K562 (cell line): ENCODE results near the gene PRKCQ. TPM values are rescaled to one million over a fixed set of nuclear protein-coding genes. Genes with fewer than 3 reads are reported as not detected.

ENCODE experiments used
- ATAC-seq: fragments of 200-7000 bp; cut with Tn5 transposase; 3 replicates; pipeline ENCODE4 v1.9.1; 2020; ENCODE audit warnings: moderate library complexity
- BruUV-seq: library from RNA; stranded (reverse); fragments of 400-500 nt; replicated peaks from 2 replicates; lab custom pipeline; 2021; lab: Mats Ljungman, UMichigan
- CTCF ChIA-PET: fragments of 300-600 bp; formaldehyde crosslinking; extraction: SDS; loops from one replicate; lab custom pipeline; 2021; ENCODE audit warnings: low intra/inter-chr PET ratio; lab: Yijun Ruan, JAX
- POLR2A ChIA-PET: fragments of 300-600, 350-650 bp; sonication (Branson Sonifier 250); formaldehyde crosslinking; extraction: SDS; loops from one replicate; lab custom pipeline; 2021; ENCODE audit warnings: antibody characterized with exemption, inconsistent platforms; lab: Yijun Ruan, JAX
- DNase-seq, 4 experiments: peaks; one replicate each; pipeline versions ENCODE4 v3.0.0 to v3.0.0-alpha.2; 2011 to 2018; ENCODE audit warnings: low spot score in 3 of 4, mixed read lengths in 3 of 4; ENCODE audit errors: extremely low read depth in 1 of 4
- FAIRE-seq: peaks from 2 replicates; lab custom pipeline; 2011; peaks lifted over from hg19 to GRCh38; lab: Jason Lieb, UNC
- H2AFZ ChIP-seq: 2 replicates; pipeline ENCODE4 v1.6.0; 2011; ENCODE audit warnings: low read depth, low read length, control low read depth, inconsistent platforms
- H3K27ac ChIP-seq: fragments of 200-600 bp; 3 replicates; pipeline ENCODE4 v1.8.0; 2011; ENCODE audit warnings: low read depth, mild to moderate bottlenecking, control low read depth, inconsistent platforms, low read length, moderate library complexity, mixed read lengths; ENCODE audit errors: extremely low read depth
- H3K27me3 ChIP-seq, 2 experiments: fragments of 300-600 bp in 1 of 2; 2 replicates in 1 of 2; 3 replicates in 1 of 2; pipeline versions ENCODE4 v1.6.0 to v1.8.0; 2011; ENCODE audit warnings: inconsistent platforms in 2 of 2, low read length in 2 of 2, mild to moderate bottlenecking in 1 of 2, mixed read lengths in 1 of 2, moderate library complexity in 1 of 2; ENCODE audit not compliant: control insufficient read depth in 2 of 2, insufficient read depth in 2 of 2
- H3K36me3 ChIP-seq: fragments of 300-600 bp; 3 replicates; pipeline ENCODE4 v1.8.0; 2011; ENCODE audit warnings: mild to moderate bottlenecking, low read length, inconsistent platforms; ENCODE audit not compliant: control insufficient read depth, insufficient read depth
- H3K4me1 ChIP-seq, 2 experiments: fragments of 200-600 bp in 1 of 2; replicated peaks in 1 of 2; 2 replicates in 1 of 2; 3 replicates in 1 of 2; pipeline versions ENCODE4 v1.5.1 to v1.8.0; 2011; ENCODE audit warnings: inconsistent platforms in 2 of 2, low read length in 2 of 2, mild to moderate bottlenecking in 1 of 2, mixed read lengths in 1 of 2, moderate library complexity in 1 of 2; ENCODE audit not compliant: control insufficient read depth in 2 of 2, insufficient read depth in 2 of 2
- H3K4me2 ChIP-seq: 2 replicates; pipeline ENCODE4 v1.6.1; 2011; ENCODE audit warnings: low read length, control low read depth, inconsistent platforms, mixed read lengths; ENCODE audit not compliant: insufficient read depth
- H3K4me3 ChIP-seq: fragments of 200-600 bp; sonication (generic), shearing (Covaris generic); 2 replicates; pipeline ENCODE4 v1.5.1; 2016; ENCODE audit warnings: control low read depth, inconsistent platforms
- H3K79me2 ChIP-seq: fragments of 200-600 bp; 3 replicates; pipeline ENCODE4 v1.8.0; 2011; ENCODE audit warnings: low read length, inconsistent platforms; ENCODE audit not compliant: control insufficient read depth, insufficient read depth
- H3K9ac ChIP-seq, 2 experiments: 2 replicates each; pipeline versions ENCODE4 v1.6.0 to v1.6.1; 2011; ENCODE audit warnings: low read depth in 2 of 2, low read length in 2 of 2, control low read depth in 1 of 2, inconsistent platforms in 1 of 2, mild to moderate bottlenecking in 1 of 2, mixed read lengths in 1 of 2; ENCODE audit not compliant: insufficient read depth in 1 of 2
- H3K9me1 ChIP-seq: one replicate; pipeline ENCODE4 v1.6.0; 2011; ENCODE audit warnings: inconsistent platforms, mild to moderate bottlenecking, low read length, moderate library complexity; ENCODE audit not compliant: control insufficient read depth, insufficient read depth
- H3K9me3 ChIP-seq: replicated peaks from 2 replicates; pipeline ENCODE4 v1.5.1; 2011; ENCODE audit warnings: low read depth, low read length, inconsistent platforms; ENCODE audit not compliant: control insufficient read depth, insufficient read depth
- H4K20me1 ChIP-seq: replicated peaks from 2 replicates; pipeline ENCODE4 v1.6.1; 2011; ENCODE audit warnings: low read length, inconsistent platforms, mixed read lengths; ENCODE audit not compliant: control insufficient read depth, insufficient read depth
- BRF1 ChIP-seq: IDR thresholded peaks from 3 replicates; pipeline ENCODE4 v1.6.1; 2011; ENCODE audit warnings: borderline replicate concordance, mild to moderate bottlenecking; ENCODE audit not compliant: insufficient read length; ENCODE audit errors: extremely low read depth
- CBFA2T2 ChIP-seq: fragments of 450-650 bp; conservative IDR thresholded peaks from 2 replicates; pipeline ENCODE4 v1.6.1; 2017; ENCODE audit warnings: mild to moderate bottlenecking
- CBX8 ChIP-seq: fragments of 200-600 bp; sonication (generic); IDR thresholded peaks from 2 replicates; pipeline ENCODE4 v1.6.1; 2012; ENCODE audit warnings: borderline replicate concordance, mixed run types, low read depth, mild to moderate bottlenecking, moderate library complexity, mixed read lengths, low read length, control low read depth, inconsistent platforms; ENCODE audit not compliant: poor library complexity, severe bottlenecking; ENCODE audit errors: extremely low read depth
- FIP1L1 ChIP-seq: fragments of 200-400 bp; formaldehyde crosslinking; IDR thresholded peaks from 2 replicates; pipeline ENCODE4 v1.6.1; 2018; ENCODE audit warnings: mild to moderate bottlenecking, low read depth, low read length; ENCODE audit not compliant: poor library complexity, severe bottlenecking
- GABPB2 ChIP-seq: fragments of 250-450 bp; sonication (Bioruptor Pico); conservative IDR thresholded peaks from 2 replicates; pipeline ENCODE4 v1.5.1; 2021; ENCODE audit warnings: mild to moderate bottlenecking
- NELFE ChIP-seq: IDR thresholded peaks from 2 replicates; pipeline ENCODE4 v1.6.1; 2011; ENCODE audit warnings: mild to moderate bottlenecking; ENCODE audit not compliant: insufficient read depth, insufficient read length
- WGBS: fragments of 100-300 bp; shearing (Covaris generic); methylation state at CpG from one replicate; pipeline ENCODE4 v1.1.6; 2016; ENCODE audit warnings: low coverage, mixed read lengths; ENCODE audit not compliant: insufficient coverage; ENCODE audit errors: missing lambda C conversion rate; 5-methylcytosine and 5-hydroxymethylcytosine counted together
- in situ Hi-C: fragments of 300-500 bp; cut with MboI; formaldehyde crosslinking; loops from 4 replicates; pipeline ENCODE4 v1.15.0; 2018; ENCODE audit warnings: inconsistent platforms, mixed read lengths
- intact Hi-C: fragments of 100-400 bp; cut with micrococcal nuclease; formaldehyde crosslinking; loops from 2 replicates; pipeline ENCODE4 v1.14.2; 2022
- polyA plus RNA-seq, 8 experiments: library from polyadenylated mRNA; depleted of rRNA in 4 of 8; stranded (reverse) in 5 of 8; unstranded in 3 of 8; fragments of >200 nt; fragmentation: Nextera tagmentation in 2 of 8; fragmentation: Illumina TruSeq in 1 of 8; extraction: Ambion mirVana in 2 of 8; extraction: Trizol in 1 of 8; gene quantifications; 2 replicates each; pipeline versions ENCODE4 v1.2.1 to v1.2.3, GENCODE V29; 2011 to 2014; ENCODE audit warnings: inconsistent platforms in 1 of 8, missing spikeins in 1 of 8
- total RNA-seq, 7 experiments: library from RNA; depleted of rRNA in 6 of 7; stranded (reverse); fragments of >200 nt in 6 of 7; fragmentation: Illumina TruSeq in 2 of 7; extraction: Trizol in 2 of 7; gene quantifications; 2 replicates each; pipeline versions ENCODE4 v1.2.1 to v1.2.3, GENCODE V29; 2011 to 2021; ENCODE audit warnings: low replicate concordance in 1 of 7
- TF ChIP-seq, protein P1 (sequence below): conservative IDR thresholded peaks from 2 replicates; pipeline ENCODE4 v1.6.1; 2011; ENCODE audit warnings: low read depth, mild to moderate bottlenecking, low read length; ENCODE audit not compliant: control insufficient read depth
- TF ChIP-seq, protein P2 (sequence below): fragments of 450-650 bp; IDR thresholded peaks from 2 replicates; pipeline ENCODE4 v1.6.1; 2018; ENCODE audit not compliant: partially characterized antibody
- TF ChIP-seq, protein P3 (sequence below): fragments of 250-450 bp; sonication (Bioruptor Pico); IDR thresholded peaks from 2 replicates; pipeline ENCODE4 v1.5.0; 2021
- TF ChIP-seq, protein P4 (sequence below): sonication (generic); formaldehyde crosslinking; IDR thresholded peaks from 2 replicates; pipeline ENCODE4 v1.4.0; 2020; ENCODE audit warnings: mild to moderate bottlenecking, missing genetic modification reagents
- TF ChIP-seq, protein P5 (sequence below): sonication (generic); formaldehyde crosslinking; IDR thresholded peaks from 2 replicates; pipeline ENCODE4 v1.8.1; 2023; ENCODE audit warnings: mild to moderate bottlenecking, missing genetic modification reagents

Gene PRKCQ
- total and polyA plus RNA-seq, 9 of the 15 experiments (the other 6 are each of a cell fraction or from before 2014, with no cell fraction given): 4.4 to 23.3 (median 14.6) TPM

DNA sequence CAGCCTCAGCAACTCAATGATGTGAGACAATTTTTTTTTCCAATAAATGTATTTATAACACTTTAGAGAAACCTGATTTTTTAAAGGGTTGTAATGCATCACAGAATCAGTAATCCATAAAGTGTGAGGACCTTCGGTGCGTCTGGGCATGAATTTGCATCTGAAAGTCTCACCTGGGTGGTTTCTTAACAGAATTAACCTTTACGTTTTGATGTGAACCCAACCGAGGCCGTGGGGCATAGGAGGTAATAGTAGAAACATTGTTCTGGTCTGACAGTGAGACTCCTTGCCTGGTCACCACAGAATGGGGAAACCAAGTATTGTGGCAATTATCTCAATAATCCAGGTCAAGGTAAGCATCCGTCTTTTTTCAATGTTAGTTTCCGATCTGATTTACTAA is 114.6 kb downstream of the PRKCQ start:
- Histone ChIP-seq H3K9me3 (no peaks in the 10 kb centered on the region), H2AFZ (no peak overlapping the region), H3K79me2 (no peaks in the 10 kb centered on the region), H3K9me1 (no peaks in the 10 kb centered on the region), H3K9ac (no peak overlapping the region), H3K4me2 (no peak overlapping the region), H3K36me3 (peaks cover 2% of the 10 kb centered on the region; the same call in 2 of the 3 replicates), H3K27ac (no peak overlapping the region), H4K20me1 (no peaks in the 10 kb centered on the region), H3K4me1 (peaks cover 0 to 8% of the 10 kb centered on the region in 2 experiments; a peak in 3 of 5 replicates), H3K27me3 (no peaks in the 10 kb centered on the region), H3K4me3 (no peak overlapping the region)
- ChIA-PET CTCF (no interaction called here), POLR2A (interaction anchor here (0.6 to 1.5 kb wide), 3 partner anchors 9 to 138 kb away, joined by 3 read pairs; no protein-coding TSS in a partner anchor)
- DNase-seq: no peak
- in situ Hi-C loops: no loop called here
- intact Hi-C loops: no loop called here
- no peak for FAIRE-seq
- ATAC-seq: no peak
- BruUV-seq: no TSS peak
- WGBS: 65% methylated on average over 7 of the region's 7 CpGs
- TF ChIP-seq, protein P1, sequence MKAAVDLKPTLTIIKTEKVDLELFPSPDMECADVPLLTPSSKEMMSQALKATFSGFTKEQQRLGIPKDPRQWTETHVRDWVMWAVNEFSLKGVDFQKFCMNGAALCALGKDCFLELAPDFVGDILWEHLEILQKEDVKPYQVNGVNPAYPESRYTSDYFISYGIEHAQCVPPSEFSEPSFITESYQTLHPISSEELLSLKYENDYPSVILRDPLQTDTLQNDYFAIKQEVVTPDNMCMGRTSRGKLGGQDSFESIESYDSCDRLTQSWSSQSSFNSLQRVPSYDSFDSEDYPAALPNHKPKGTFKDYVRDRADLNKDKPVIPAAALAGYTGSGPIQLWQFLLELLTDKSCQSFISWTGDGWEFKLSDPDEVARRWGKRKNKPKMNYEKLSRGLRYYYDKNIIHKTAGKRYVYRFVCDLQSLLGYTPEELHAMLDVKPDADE: no peak
- TF ChIP-seq, protein P2, sequence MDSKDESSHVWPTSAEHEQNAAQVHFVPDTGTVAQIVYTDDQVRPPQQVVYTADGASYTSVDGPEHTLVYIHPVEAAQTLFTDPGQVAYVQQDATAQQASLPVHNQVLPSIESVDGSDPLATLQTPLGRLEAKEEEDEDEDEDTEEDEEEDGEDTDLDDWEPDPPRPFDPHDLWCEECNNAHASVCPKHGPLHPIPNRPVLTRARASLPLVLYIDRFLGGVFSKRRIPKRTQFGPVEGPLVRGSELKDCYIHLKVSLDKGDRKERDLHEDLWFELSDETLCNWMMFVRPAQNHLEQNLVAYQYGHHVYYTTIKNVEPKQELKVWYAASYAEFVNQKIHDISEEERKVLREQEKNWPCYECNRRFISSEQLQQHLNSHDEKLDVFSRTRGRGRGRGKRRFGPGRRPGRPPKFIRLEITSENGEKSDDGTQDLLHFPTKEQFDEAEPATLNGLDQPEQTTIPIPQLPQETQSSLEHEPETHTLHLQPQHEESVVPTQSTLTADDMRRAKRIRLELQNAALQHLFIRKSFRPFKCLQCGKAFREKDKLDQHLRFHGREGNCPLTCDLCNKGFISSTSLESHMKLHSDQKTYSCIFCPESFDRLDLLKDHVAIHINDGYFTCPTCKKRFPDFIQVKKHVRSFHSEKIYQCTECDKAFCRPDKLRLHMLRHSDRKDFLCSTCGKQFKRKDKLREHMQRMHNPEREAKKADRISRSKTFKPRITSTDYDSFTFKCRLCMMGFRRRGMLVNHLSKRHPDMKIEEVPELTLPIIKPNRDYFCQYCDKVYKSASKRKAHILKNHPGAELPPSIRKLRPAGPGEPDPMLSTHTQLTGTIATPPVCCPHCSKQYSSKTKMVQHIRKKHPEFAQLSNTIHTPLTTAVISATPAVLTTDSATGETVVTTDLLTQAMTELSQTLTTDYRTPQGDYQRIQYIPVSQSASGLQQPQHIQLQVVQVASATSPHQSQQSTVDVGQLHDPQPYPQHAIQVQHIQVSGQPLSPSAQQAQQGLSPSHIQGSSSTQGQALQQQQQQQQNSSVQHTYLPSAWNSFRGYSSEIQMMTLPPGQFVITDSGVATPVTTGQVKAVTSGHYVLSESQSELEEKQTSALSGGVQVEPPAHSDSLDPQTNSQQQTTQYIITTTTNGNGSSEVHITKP: no peak
- TF ChIP-seq NELFE: no peak
- no peak for TF ChIP-seq CBFA2T2
- TF ChIP-seq, protein P3, sequence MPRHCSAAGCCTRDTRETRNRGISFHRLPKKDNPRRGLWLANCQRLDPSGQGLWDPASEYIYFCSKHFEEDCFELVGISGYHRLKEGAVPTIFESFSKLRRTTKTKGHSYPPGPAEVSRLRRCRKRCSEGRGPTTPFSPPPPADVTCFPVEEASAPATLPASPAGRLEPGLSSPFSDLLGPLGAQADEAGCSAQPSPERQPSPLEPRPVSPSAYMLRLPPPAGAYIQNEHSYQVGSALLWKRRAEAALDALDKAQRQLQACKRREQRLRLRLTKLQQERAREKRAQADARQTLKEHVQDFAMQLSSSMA (CRISPR knock-in tag): no peak
- no peak for TF ChIP-seq CBX8
- TF ChIP-seq, protein P4, sequence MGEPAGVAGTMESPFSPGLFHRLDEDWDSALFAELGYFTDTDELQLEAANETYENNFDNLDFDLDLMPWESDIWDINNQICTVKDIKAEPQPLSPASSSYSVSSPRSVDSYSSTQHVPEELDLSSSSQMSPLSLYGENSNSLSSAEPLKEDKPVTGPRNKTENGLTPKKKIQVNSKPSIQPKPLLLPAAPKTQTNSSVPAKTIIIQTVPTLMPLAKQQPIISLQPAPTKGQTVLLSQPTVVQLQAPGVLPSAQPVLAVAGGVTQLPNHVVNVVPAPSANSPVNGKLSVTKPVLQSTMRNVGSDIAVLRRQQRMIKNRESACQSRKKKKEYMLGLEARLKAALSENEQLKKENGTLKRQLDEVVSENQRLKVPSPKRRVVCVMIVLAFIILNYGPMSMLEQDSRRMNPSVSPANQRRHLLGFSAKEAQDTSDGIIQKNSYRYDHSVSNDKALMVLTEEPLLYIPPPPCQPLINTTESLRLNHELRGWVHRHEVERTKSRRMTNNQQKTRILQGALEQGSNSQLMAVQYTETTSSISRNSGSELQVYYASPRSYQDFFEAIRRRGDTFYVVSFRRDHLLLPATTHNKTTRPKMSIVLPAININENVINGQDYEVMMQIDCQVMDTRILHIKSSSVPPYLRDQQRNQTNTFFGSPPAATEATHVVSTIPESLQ: no peak
- TF ChIP-seq BRF1: no peak
- TF ChIP-seq, protein P5, sequence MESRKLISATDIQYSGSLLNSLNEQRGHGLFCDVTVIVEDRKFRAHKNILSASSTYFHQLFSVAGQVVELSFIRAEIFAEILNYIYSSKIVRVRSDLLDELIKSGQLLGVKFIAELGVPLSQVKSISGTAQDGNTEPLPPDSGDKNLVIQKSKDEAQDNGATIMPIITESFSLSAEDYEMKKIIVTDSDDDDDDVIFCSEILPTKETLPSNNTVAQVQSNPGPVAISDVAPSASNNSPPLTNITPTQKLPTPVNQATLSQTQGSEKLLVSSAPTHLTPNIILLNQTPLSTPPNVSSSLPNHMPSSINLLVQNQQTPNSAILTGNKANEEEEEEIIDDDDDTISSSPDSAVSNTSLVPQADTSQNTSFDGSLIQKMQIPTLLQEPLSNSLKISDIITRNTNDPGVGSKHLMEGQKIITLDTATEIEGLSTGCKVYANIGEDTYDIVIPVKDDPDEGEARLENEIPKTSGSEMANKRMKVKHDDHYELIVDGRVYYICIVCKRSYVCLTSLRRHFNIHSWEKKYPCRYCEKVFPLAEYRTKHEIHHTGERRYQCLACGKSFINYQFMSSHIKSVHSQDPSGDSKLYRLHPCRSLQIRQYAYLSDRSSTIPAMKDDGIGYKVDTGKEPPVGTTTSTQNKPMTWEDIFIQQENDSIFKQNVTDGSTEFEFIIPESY (CRISPR knock-in tag): no peak
- TF ChIP-seq FIP1L1: no peak
- TF ChIP-seq GABPB2: no peak
